CD14-positive monocyte (primary cell): Measurements from ENCODE around the gene GRK2. TPM values are rescaled to one million over a fixed set of nuclear protein-coding genes. Genes with fewer than 3 reads are reported as not detected.

Experiments
- DNase-seq, 3 donors: peaks; one replicate each; pipeline ENCODE4 v3.0.0-alpha.2; 2011 to 2022
- H2AFZ ChIP-seq: 2 replicates; pipeline ENCODE4 v1.6.0; 2012; ENCODE audit warnings: mild to moderate bottlenecking, low read depth, low read length, inconsistent platforms; ENCODE audit not compliant: insufficient read depth, poor library complexity, severe bottlenecking
- H3K27ac ChIP-seq, 2 donors: 1 replicate in 1 of 2; 2 replicates in 1 of 2; pipeline ENCODE4 v1.5.1; 2012 to 2013; ENCODE audit warnings: low read length in 2 of 2, control low read depth in 1 of 2, inconsistent platforms in 1 of 2, low read depth in 1 of 2, mild to moderate bottlenecking in 1 of 2
- H3K27me3 ChIP-seq, 2 donors: one replicate each; pipeline versions ENCODE4 v1.6.0 to v1.6.1; 2011 to 2013; ENCODE audit warnings: low read length in 2 of 2; ENCODE audit not compliant: control insufficient read depth in 2 of 2, insufficient read depth in 2 of 2
- H3K36me3 ChIP-seq, 2 donors: replicated peaks in 1 of 2; 1 replicate in 1 of 2; 2 replicates in 1 of 2; pipeline versions ENCODE4 v1.5.1 to v1.6.1; 2012 to 2013; ENCODE audit warnings: low read length in 2 of 2, control low read depth in 1 of 2, inconsistent platforms in 1 of 2, mild to moderate bottlenecking in 1 of 2; ENCODE audit not compliant: insufficient read depth in 2 of 2, control insufficient read depth in 1 of 2
- H3K4me1 ChIP-seq, 2 donors: 1 replicate in 1 of 2; 2 replicates in 1 of 2; pipeline versions ENCODE4 v1.5.1 to v1.6.1; 2012 to 2013; ENCODE audit warnings: low read length in 2 of 2, control low read depth in 1 of 2, inconsistent platforms in 1 of 2, mild to moderate bottlenecking in 1 of 2, moderate library complexity in 1 of 2; ENCODE audit not compliant: insufficient read depth in 2 of 2, control insufficient read depth in 1 of 2
- H3K4me2 ChIP-seq: replicated peaks from 2 replicates; pipeline ENCODE3; 2012; ENCODE audit warnings: low read length, moderate library complexity, mild to moderate bottlenecking; ENCODE audit not compliant: poor library complexity, severe bottlenecking; ENCODE audit errors: extremely low read depth
- H3K4me3 ChIP-seq, 3 experiments: fragments of 200-600 bp in 1 of 3; sonication (generic) in 1 of 3; replicated peaks in 1 of 3; 1 replicate in 2 of 3; 2 replicates in 1 of 3; pipeline ENCODE4 v1.5.1; 2011 to 2013; ENCODE audit warnings: low read length in 3 of 3, mild to moderate bottlenecking in 3 of 3, control low read depth in 2 of 3, low read depth in 2 of 3, inconsistent platforms in 1 of 3, moderate library complexity in 1 of 3
- H3K79me2 ChIP-seq: 2 replicates; pipeline ENCODE4 v1.6.0; 2012; ENCODE audit warnings: mild to moderate bottlenecking, control low read depth, inconsistent platforms, low read length, moderate library complexity; ENCODE audit not compliant: insufficient read depth
- H3K9ac ChIP-seq: 2 replicates; pipeline ENCODE4 v1.6.0; 2017; ENCODE audit warnings: low read length, mild to moderate bottlenecking; ENCODE audit not compliant: insufficient read depth, poor library complexity, severe bottlenecking
- H3K9me3 ChIP-seq, 2 donors: replicated peaks in 1 of 2; 1 replicate in 1 of 2; 2 replicates in 1 of 2; pipeline versions ENCODE4 v1.5.1 to v1.6.1; 2012 to 2013; ENCODE audit warnings: low read length in 2 of 2, control low read depth in 1 of 2; ENCODE audit not compliant: control insufficient read depth in 1 of 2, insufficient read depth in 1 of 2
- H4K20me1 ChIP-seq: 2 replicates; pipeline ENCODE4 v1.6.0; 2012; ENCODE audit warnings: mild to moderate bottlenecking, low read length, control low read depth, moderate library complexity; ENCODE audit not compliant: insufficient read depth
- H3K27ac Mint-ChIP-seq, 7 donors: one replicate each; pipeline ENCODE4 v1.8.0; 2020; ENCODE audit warnings: mild to moderate bottlenecking in 7 of 7, mixed read lengths in 7 of 7, moderate library complexity in 6 of 7, inconsistent platforms in 2 of 7
- H3K27me3 Mint-ChIP-seq, 3 donors: one replicate each; pipeline ENCODE4 v1.8.0; 2021 to 2022; ENCODE audit warnings: low read depth in 3 of 3, mild to moderate bottlenecking in 3 of 3, mixed read lengths in 3 of 3, moderate library complexity in 3 of 3, inconsistent platforms in 1 of 3
- H3K36me3 Mint-ChIP-seq, 2 donors: one replicate each; pipeline ENCODE4 v1.8.0; 2020; ENCODE audit warnings: mixed read lengths in 2 of 2, inconsistent platforms in 1 of 2, mild to moderate bottlenecking in 1 of 2
- H3K4me1 Mint-ChIP-seq: one replicate; pipeline ENCODE4 v1.8.0; 2020; ENCODE audit warnings: mild to moderate bottlenecking, mixed read lengths
- H3K4me3 Mint-ChIP-seq, 2 donors: one replicate each; pipeline ENCODE4 v1.8.0; 2020; ENCODE audit warnings: mild to moderate bottlenecking in 2 of 2, mixed read lengths in 2 of 2, moderate library complexity in 1 of 2
- H3K9me3 Mint-ChIP-seq, 7 donors: one replicate each; pipeline ENCODE4 v1.8.0; 2020 to 2022; ENCODE audit warnings: mixed read lengths in 7 of 7, mild to moderate bottlenecking in 6 of 7, moderate library complexity in 6 of 7, inconsistent platforms in 2 of 7
- WGBS: methylation state at CpG from one replicate; pipeline ENCODE4 v1.1.5; 2013; ENCODE audit warnings: missing lambda C conversion rate; ENCODE audit not compliant: insufficient coverage; 5-methylcytosine and 5-hydroxymethylcytosine counted together
- intact Hi-C, 2 donors: fragments of 100-400 bp; cut with micrococcal nuclease; formaldehyde crosslinking; loops; one replicate each; pipeline versions ENCODE4 v1.15.0 to v1.15.1; 2023
- polyA plus RNA-seq, 3 donors: library from polyadenylated mRNA; depleted of rRNA in 1 of 3; unstranded in 2 of 3; stranded (reverse) in 1 of 3; fragments of 300-500 nt in 2 of 3; fragments of >200 nt in 1 of 3; fragmentation: Illumina TruSeq in 2 of 3; gene quantifications; 1 replicate in 2 of 3; 2 replicates in 1 of 3; pipeline ENCODE4 v1.2.3, GENCODE V29; 2012 to 2021
- TF ChIP-seq, protein P1 (sequence below): fragments of 200-600 bp; IDR thresholded peaks from one replicate; pipeline ENCODE4 v1.8.0; 2022; ENCODE audit warnings: antibody characterized with exemption, mild to moderate bottlenecking

GRK2 gene
- polyA plus RNA-seq, 3 donors: 34.9 to 777 (median 43.0) TPM

DNA sequence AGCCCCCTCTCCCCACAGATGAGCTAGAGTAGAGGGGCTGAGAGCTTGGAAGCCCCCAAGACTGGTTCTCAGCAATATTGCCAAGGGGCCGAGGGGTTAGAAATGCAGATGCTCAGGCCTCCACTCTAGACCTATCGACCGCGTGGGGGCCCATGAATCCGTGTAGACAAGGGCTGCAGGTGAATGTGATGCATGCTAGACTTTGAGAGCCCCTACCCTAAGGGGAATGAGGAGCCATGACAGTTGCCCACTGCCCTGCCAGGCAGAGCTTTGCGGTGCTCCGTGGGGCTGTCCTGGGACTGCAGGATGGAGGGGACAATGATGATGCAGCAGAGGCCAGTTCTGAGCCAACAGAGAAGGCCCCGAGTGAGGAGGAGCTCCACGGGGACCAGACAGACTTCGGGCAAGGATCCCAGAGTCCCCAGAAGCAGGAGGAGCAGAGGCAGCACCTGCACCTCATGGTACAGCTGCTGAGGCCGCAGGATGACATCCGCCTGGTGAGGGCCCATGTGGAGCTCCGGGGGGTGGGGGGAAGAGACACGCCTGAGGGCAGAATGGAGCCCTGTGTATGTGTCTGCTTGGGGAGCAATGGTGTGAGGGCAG lies 38.3 kb downstream of the GRK2 start:
- Histone ChIP-seq H3K9ac (no peak overlapping the region), H2AFZ (peak overlapping the region; percentile 72), H3K27me3 (no peaks in the 10 kb centered on the region), H4K20me1 (peaks cover 71% of the 10 kb centered on the region), H3K9me3 (no peaks in the 10 kb centered on the region), H3K36me3 (peaks cover 57% of the 10 kb centered on the region in 2 donors), H3K27ac (no peak overlapping the region), H3K79me2 (peaks cover 38% of the 10 kb centered on the region), H3K4me3 (peak overlapping the region in 2 of 3 experiments; percentile 66 to 86), H3K4me2 (peak overlapping the region; percentile 94), H3K4me1 (peaks cover 44 to 53% of the 10 kb centered on the region in 2 donors)
- no peaks in the 10 kb centered on the region for H3K27me3 Mint-ChIP-seq
- TF ChIP-seq, protein P1, sequence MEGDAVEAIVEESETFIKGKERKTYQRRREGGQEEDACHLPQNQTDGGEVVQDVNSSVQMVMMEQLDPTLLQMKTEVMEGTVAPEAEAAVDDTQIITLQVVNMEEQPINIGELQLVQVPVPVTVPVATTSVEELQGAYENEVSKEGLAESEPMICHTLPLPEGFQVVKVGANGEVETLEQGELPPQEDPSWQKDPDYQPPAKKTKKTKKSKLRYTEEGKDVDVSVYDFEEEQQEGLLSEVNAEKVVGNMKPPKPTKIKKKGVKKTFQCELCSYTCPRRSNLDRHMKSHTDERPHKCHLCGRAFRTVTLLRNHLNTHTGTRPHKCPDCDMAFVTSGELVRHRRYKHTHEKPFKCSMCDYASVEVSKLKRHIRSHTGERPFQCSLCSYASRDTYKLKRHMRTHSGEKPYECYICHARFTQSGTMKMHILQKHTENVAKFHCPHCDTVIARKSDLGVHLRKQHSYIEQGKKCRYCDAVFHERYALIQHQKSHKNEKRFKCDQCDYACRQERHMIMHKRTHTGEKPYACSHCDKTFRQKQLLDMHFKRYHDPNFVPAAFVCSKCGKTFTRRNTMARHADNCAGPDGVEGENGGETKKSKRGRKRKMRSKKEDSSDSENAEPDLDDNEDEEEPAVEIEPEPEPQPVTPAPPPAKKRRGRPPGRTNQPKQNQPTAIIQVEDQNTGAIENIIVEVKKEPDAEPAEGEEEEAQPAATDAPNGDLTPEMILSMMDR: no peak
- DNase-seq: peak in 1 of 3 donors; percentile 2
- intact Hi-C loops: loop anchor here in 1 of 2 donors (5.0 kb wide), 1 partner anchor 37 kb away; the partner anchor contains the start of gene GRK2
- H3K4me1 Mint-ChIP-seq: peaks cover 46% of the 10 kb centered on the region
- H3K36me3 Mint-ChIP-seq: peaks cover 41 to 69% of the 10 kb centered on the region in 2 donors
- H3K9me3 Mint-ChIP-seq: no peaks in the 10 kb centered on the region
- WGBS: 93% methylated on average over 14 of the region's 14 CpGs
- peak overlapping the region; percentile 62 to 73 for H3K4me3 Mint-ChIP-seq
- peak overlapping the region in 2 of 7 donors; percentile 16 to 37 for H3K27ac Mint-ChIP-seq

DNA sequence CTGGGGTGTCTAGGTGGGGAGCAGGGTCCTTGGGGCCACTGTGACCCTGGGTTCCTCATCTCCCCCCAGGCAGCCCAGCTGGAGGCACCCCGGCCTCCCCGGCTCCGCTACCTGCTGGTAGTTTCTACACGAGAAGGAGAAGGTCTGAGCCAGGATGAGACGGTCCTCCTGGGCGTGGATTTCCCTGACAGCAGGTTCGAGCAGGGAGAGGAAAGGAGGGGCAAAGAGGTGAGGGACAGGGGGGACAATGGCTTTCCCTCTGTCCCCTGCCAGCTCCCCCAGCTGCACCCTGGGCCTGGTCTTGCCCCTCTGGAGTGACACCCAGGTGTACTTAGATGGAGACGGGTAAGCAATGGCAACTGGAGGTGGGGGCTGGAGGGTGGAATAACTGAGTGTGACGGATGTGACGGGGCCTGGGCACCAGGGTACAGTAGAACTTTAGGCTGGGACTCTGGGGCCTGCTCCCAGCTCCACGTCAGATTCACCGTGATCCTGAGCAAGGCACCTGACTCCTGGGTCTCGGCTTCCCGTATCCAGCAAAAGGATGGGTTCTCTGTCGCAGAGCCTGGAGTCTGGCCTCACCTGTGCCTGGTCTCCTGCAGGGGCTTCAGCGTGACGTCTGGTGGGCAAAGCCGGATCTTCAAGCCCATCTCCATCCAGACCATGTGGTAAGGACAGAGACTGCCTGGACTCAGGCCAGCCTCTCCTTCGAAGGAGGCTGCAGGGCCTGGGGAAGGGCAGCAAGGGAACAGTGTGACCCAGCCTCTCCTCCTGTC lies 40.7 kb downstream of the GRK2 start:
- H3K9me3 ChIP-seq: no peaks in the 10 kb centered on the region
- WGBS: over 99% methylated on average over 16 of the region's 19 CpGs
- H3K4me3 Mint-ChIP-seq: no peak overlapping the region
- H3K4me1 Mint-ChIP-seq: peaks cover 32% of the 10 kb centered on the region
- H3K27me3 Mint-ChIP-seq: no peaks in the 10 kb centered on the region
- intact Hi-C loops: no loop called here
- H3K9me3 Mint-ChIP-seq: no peaks in the 10 kb centered on the region
- no peak for DNase-seq
- no peak overlapping the region for H3K4me3 ChIP-seq
- H2AFZ ChIP-seq: no peak overlapping the region
- peaks cover 48% of the 10 kb centered on the region for H4K20me1 ChIP-seq
- TF ChIP-seq, protein P1: no peak
- H3K36me3 ChIP-seq: peaks cover 54 to 55% of the 10 kb centered on the region in 2 donors
- no peak overlapping the region for H3K27ac ChIP-seq
- H3K27me3 ChIP-seq: no peaks in the 10 kb centered on the region
- H3K4me2 ChIP-seq: no peak overlapping the region
- peaks cover 23% of the 10 kb centered on the region for H3K79me2 ChIP-seq
- H3K9ac ChIP-seq: no peak overlapping the region
- peaks cover 27 to 35% of the 10 kb centered on the region in 2 donors for H3K4me1 ChIP-seq
- no peak overlapping the region for H3K27ac Mint-ChIP-seq
- H3K36me3 Mint-ChIP-seq: peaks cover 44 to 69% of the 10 kb centered on the region in 2 donors
